KMS-11 (cell line): Measurements from ENCODE around the gene CMTM6.

ENCODE experiments used
- H2AFZ ChIP-seq: fragments of 200-600 bp; sonication (generic); 2 replicates; pipeline ENCODE4 v1.6.1; 2016; ENCODE audit warnings: antibody characterized with exemption, mixed run types, low read depth
- H3K27ac ChIP-seq: fragments of 200-600 bp; sonication (generic); 2 replicates; pipeline ENCODE4 v1.6.1; 2016; ENCODE audit warnings: mild to moderate bottlenecking, mixed run types
- H3K27me3 ChIP-seq: fragments of 200-600 bp; sonication (generic); 2 replicates; pipeline ENCODE4 v1.6.1; 2017; ENCODE audit warnings: mild to moderate bottlenecking, low read depth, mixed run types, moderate library complexity; ENCODE audit not compliant: insufficient read depth
- H3K36me3 ChIP-seq: fragments of 200-600 bp; sonication (generic); 2 replicates; pipeline ENCODE4 v1.6.1; 2017; ENCODE audit warnings: mild to moderate bottlenecking, mixed run types; ENCODE audit not compliant: insufficient read depth
- H3K4me1 ChIP-seq: fragments of 200-600 bp; sonication (generic); 2 replicates; pipeline ENCODE4 v1.6.1; 2016; ENCODE audit warnings: mild to moderate bottlenecking, low read depth, mixed run types; ENCODE audit not compliant: poor library complexity, severe bottlenecking
- H3K4me2 ChIP-seq: fragments of 200-600 bp; sonication (generic); 2 replicates; pipeline ENCODE4 v1.7.0; 2016; ENCODE audit warnings: mild to moderate bottlenecking, mixed run types
- H3K4me3 ChIP-seq: fragments of 200-600 bp; sonication (generic); IDR thresholded peaks from 2 replicates; pipeline ENCODE4 v1.6.1; 2017; ENCODE audit warnings: low read depth, low read length, mixed read lengths; ENCODE audit not compliant: insufficient read depth
- H3K79me2 ChIP-seq: fragments of 200-600 bp; sonication (generic); 2 replicates; pipeline ENCODE4 v1.6.1; 2016; ENCODE audit warnings: low read depth, mixed run types; ENCODE audit not compliant: insufficient read depth
- H3K9ac ChIP-seq: fragments of 200-600 bp; sonication (generic); 2 replicates; pipeline ENCODE4 v1.6.1; 2016; ENCODE audit warnings: mild to moderate bottlenecking, mixed run types
- H4K20me1 ChIP-seq: fragments of 200-600 bp; sonication (generic); 2 replicates; pipeline ENCODE4 v1.6.1; 2016; ENCODE audit warnings: mild to moderate bottlenecking, mixed run types; ENCODE audit not compliant: insufficient read depth
- TF ChIP-seq, protein P1 (sequence below): fragments of 200-600 bp; sonication (generic); conservative IDR thresholded peaks from 2 replicates; pipeline ENCODE4 v1.6.1; 2017; ENCODE audit warnings: low read depth, mild to moderate bottlenecking, antibody characterized with exemption, low read length, moderate library complexity, mixed read lengths

Gene CMTM6

DNA sequence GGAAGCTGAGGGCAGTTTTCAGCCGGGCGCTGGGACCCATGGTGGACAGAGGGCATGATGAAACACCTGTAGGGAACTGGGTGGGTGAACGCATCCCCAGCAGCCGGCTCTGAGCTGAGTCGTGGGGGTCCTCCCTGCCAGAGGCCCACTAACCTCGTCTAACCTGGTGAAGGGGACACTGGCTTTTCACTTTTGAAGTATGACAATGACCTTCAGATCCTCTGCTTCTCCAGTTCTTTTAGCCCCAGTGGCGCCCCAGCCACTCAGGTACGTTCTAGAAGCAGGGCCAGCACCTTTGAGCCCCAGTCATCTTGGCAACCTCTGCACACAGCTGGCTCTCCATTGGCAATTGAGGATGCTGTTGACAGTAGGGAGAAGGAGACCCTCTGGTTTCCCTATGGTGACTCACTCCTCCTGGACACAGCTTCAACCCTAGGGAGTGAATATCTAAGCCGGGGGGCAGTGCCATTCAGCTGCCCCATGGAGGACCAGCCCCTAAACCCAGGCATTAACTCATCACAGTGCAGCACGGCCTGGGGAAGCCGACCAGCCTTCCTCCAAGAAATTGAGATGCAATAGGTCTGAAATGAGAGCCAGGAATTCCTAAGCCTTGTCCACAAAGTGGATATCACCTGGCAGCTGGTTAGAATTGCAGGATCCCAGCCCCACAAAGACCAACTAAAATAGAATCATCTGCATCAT is 46.1 kb downstream of the CMTM6 start:
- H4K20me1 ChIP-seq = no peaks in the 10 kb centered on the region
- H3K27me3 ChIP-seq = no peaks in the 10 kb centered on the region
- no peak overlapping the region for H3K27ac ChIP-seq
- H2AFZ ChIP-seq = no peak overlapping the region
- no peaks in the 10 kb centered on the region for H3K79me2 ChIP-seq
- H3K36me3 ChIP-seq = no peaks in the 10 kb centered on the region
- no peak overlapping the region for H3K4me2 ChIP-seq
- TF ChIP-seq, protein P1, sequence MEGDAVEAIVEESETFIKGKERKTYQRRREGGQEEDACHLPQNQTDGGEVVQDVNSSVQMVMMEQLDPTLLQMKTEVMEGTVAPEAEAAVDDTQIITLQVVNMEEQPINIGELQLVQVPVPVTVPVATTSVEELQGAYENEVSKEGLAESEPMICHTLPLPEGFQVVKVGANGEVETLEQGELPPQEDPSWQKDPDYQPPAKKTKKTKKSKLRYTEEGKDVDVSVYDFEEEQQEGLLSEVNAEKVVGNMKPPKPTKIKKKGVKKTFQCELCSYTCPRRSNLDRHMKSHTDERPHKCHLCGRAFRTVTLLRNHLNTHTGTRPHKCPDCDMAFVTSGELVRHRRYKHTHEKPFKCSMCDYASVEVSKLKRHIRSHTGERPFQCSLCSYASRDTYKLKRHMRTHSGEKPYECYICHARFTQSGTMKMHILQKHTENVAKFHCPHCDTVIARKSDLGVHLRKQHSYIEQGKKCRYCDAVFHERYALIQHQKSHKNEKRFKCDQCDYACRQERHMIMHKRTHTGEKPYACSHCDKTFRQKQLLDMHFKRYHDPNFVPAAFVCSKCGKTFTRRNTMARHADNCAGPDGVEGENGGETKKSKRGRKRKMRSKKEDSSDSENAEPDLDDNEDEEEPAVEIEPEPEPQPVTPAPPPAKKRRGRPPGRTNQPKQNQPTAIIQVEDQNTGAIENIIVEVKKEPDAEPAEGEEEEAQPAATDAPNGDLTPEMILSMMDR = no peak
- H3K4me1 ChIP-seq = peaks cover 28% of the 10 kb centered on the region
- H3K4me3 ChIP-seq = no peak overlapping the region
- H3K9ac ChIP-seq = no peak overlapping the region

DNA sequence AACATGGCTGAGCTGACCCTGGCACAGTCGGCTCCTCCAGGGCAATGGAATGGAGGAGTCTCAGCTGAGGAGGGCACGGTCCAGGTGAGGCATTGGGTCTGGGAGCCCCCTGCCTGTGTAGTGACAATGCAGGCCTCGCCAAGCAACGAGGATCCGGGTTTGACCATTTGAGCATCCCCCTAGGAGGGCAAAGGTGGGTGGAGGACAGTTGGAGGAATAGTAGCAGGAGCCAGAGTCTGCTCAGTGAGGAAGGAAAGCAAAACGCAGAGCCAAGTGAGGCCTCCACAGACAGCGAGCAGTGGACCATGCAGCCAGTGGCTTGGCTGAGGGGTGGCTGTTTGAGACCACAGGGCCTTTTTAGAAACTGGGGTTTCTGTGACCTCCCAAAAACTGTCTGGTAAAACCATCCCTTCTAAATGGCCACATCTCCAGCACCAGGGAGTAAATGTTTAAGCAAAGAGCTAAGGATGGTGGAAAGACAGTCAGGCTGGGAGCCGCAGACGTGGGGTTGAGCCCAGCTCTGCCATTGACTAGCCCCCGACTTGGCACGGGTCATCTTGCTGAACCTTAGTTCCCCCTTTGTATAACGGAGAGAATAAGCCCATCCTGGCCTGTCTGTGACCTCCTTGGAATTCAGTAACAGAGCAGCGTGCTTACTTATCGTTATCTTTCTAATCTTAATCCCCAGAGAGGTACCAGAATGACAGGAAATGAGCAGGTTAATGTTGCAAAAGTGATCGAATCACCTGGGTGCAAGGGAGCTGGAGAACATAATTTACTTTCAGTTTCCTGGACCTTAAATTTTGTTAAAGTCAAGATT is 46.8 kb downstream of the CMTM6 start:
- Histone ChIP-seq H3K36me3 (no peaks in the 10 kb centered on the region), H3K4me2 (no peak overlapping the region), H4K20me1 (no peaks in the 10 kb centered on the region), H3K27me3 (no peaks in the 10 kb centered on the region), H3K4me1 (peaks cover 20% of the 10 kb centered on the region), H3K9ac (no peak overlapping the region), H3K27ac (no peak overlapping the region), H3K4me3 (no peak overlapping the region), H3K79me2 (no peaks in the 10 kb centered on the region), H2AFZ (no peak overlapping the region)
- TF ChIP-seq, protein P1 = no peak

DNA sequence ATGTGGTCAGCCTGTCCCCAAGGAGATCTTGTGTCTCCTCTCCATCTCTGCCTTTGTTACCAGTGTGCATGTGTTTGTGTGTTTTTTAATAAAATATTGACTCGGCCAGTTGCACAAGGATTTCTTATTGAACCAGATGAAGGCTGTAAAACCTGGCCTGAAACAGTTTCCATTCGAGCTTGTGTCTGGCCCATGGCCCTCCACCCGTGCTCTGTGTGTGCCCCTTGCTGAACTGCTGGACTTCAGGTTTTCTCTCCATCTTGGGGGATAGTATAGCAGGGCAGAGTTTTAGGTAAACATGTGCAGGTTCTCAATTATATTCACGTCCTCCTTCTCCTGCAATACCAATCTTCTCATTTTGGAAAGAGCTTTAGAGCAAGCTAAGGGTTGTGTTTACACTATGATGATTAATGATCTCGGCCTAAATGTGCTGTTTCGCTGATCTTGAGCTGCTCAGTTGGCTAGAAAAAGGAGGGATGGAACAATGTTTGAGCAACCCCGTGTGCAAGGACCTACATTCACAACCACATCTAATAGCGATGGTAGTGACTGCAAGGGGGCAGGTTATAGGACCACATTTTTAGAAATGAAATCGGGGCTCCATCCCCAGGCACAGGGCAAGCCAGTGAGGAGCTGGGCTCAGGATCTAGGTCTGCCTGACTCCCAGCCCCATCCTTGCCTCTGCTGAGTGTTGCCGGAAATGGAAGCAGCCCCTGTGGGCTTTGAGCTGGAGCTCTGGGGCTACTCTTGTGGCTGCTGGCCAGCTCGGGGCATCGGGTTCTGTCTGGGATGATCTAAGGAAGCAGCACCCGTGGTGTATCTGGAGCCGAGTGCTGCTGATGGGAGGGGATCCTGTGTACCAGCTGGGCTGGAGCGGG is 47.7 kb downstream of the CMTM6 start:
- Histone ChIP-seq H4K20me1 (no peaks in the 10 kb centered on the region), H3K9ac (no peak overlapping the region), H3K36me3 (no peaks in the 10 kb centered on the region), H3K27me3 (no peaks in the 10 kb centered on the region), H3K4me1 (peaks cover 12% of the 10 kb centered on the region), H2AFZ (no peak overlapping the region), H3K4me2 (no peak overlapping the region), H3K4me3 (no peak overlapping the region), H3K79me2 (no peaks in the 10 kb centered on the region), H3K27ac (no peak overlapping the region)
- TF ChIP-seq, protein P1 = no peak

DNA sequence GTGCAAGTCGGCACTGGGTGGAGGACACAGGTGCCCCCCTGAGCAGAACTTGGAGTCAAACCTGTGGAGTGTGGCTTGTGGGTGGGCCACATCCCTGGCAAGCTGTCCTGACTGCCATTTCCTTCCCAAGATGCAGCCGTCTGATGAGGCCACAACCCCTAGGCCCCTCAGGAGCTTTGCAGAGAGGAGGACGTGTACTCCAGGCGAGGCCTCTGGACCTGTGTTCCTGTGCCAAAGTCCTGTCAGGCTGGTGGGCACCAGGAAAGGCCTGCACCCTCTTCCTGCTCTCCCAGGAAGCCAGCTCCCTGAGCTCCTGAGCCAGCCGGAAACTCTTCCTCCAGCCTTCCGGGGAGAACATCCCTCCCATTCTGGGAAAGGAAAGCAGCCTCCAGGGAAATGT is 48.5 kb downstream of the CMTM6 start:
- Histone ChIP-seq H4K20me1 (no peaks in the 10 kb centered on the region), H3K9ac (no peak overlapping the region), H3K36me3 (no peaks in the 10 kb centered on the region), H3K4me2 (no peak overlapping the region), H3K27ac (no peak overlapping the region), H3K79me2 (no peaks in the 10 kb centered on the region), H3K4me3 (no peak overlapping the region), H3K4me1 (peaks cover 7% of the 10 kb centered on the region), H2AFZ (no peak overlapping the region), H3K27me3 (no peaks in the 10 kb centered on the region)
- TF ChIP-seq, protein P1 = no peak
